ENCODE measurements around the gene NSMF. TPM values are rescaled to one million over a fixed set of nuclear protein-coding genes. Genes with fewer than 3 reads are reported as not detected.
A peak's percentile ranks its signal among the peaks of the same experiment; 100 is the strongest.

Gene NSMF
- polyA plus RNA-seq, 1 of the 3 experiments (the other 2 are of a cell fraction) = 58.8 TPM

- peaks cover 18 to 51% of the 10 kb centered on the region in 2 experiments for H3K4me1 ChIP-seq (ENCODE audit: control insufficient read depth in 1 of 2, insufficient read depth in 2 of 2, low read depth in 1 of 2, low read length in 1 of 2)
- H3K27me3 ChIP-seq (ENCODE audit: insufficient read depth) = no peaks in the 10 kb centered on the region
- no peak overlapping the region for H2AFZ ChIP-seq (ENCODE audit: low read depth)
- H3K9me2 ChIP-seq = no peaks in the 10 kb centered on the region
- peaks cover 10% of the 10 kb centered on the region; the same call in 1 of the 2 replicates for H3K79me2 ChIP-seq (ENCODE audit: insufficient read depth)
- peaks cover 16% of the 10 kb centered on the region for H4K20me1 ChIP-seq (ENCODE audit: insufficient read depth)
- ChIA-PET POLR2A (no interaction called here), CTCF (interaction anchor here (1.1 to 5.7 kb wide), 5 partner anchors 12 to 169 kb away, joined by 3 to 53 read pairs (median 6); partner anchors contain the start of genes ENTPD8, EXD3, NOXA1 and NRARP)
- H3K36me3 ChIP-seq (replicated peaks in 1 of 2; ENCODE audit: control insufficient read depth in 1 of 2, insufficient read depth in 2 of 2, low read length in 1 of 2) = peaks cover 0 to 34% of the 10 kb centered on the region in 2 experiments
- H3K9me3 ChIP-seq = no peaks in the 10 kb centered on the region
- 90% methylated on average over 10 of the region's 12 CpGs for WGBS (ENCODE audit: low lambda C conversion rate)
- TF ChIP-seq EP300 (IDR thresholded peaks at IDR 0.05; ENCODE audit: borderline replicate concordance in 1 of 2, low read depth in 1 of 2, low read length in 1 of 2) (no peak), PBX3 (IDR thresholded peaks at IDR 0.05) (no peak), SMC3 (IDR thresholded peaks at IDR 0.05; ENCODE audit: low read depth, low read length) (no peak), FOXJ3 (CRISPR knock-in tag; IDR thresholded peaks at IDR 0.05) (no peak), MXI1 (IDR thresholded peaks at IDR 0.05; ENCODE audit: low read depth, low read length) (no peak), TEAD4 (IDR thresholded peaks at IDR 0.05; ENCODE audit: borderline replicate concordance, insufficient read depth) (no peak), NRF1 (IDR thresholded peaks at IDR 0.05; ENCODE audit: low read depth, low read length) (no peak), FOSL2 (IDR thresholded peaks at IDR 0.05; ENCODE audit: borderline replicate concordance, low read depth) (no peak), USF1 (IDR thresholded peaks at IDR 0.05; ENCODE audit: borderline replicate concordance, low read depth) (no peak)
- TF ChIP-seq, protein P1, sequence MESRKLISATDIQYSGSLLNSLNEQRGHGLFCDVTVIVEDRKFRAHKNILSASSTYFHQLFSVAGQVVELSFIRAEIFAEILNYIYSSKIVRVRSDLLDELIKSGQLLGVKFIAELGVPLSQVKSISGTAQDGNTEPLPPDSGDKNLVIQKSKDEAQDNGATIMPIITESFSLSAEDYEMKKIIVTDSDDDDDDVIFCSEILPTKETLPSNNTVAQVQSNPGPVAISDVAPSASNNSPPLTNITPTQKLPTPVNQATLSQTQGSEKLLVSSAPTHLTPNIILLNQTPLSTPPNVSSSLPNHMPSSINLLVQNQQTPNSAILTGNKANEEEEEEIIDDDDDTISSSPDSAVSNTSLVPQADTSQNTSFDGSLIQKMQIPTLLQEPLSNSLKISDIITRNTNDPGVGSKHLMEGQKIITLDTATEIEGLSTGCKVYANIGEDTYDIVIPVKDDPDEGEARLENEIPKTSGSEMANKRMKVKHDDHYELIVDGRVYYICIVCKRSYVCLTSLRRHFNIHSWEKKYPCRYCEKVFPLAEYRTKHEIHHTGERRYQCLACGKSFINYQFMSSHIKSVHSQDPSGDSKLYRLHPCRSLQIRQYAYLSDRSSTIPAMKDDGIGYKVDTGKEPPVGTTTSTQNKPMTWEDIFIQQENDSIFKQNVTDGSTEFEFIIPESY (IDR thresholded peaks at IDR 0.05; ENCODE audit: borderline replicate concordance, low read depth) = no peak
- H3K4me2 ChIP-seq = peak overlapping the region; percentile 98; the same call in 1 of the 2 replicates
- peak overlapping the region in 1 of 2 experiments; percentile 39; a peak in 1 of 4 replicates for H3K27ac ChIP-seq (ENCODE audit: low read depth in 2 of 2, low read length in 1 of 2)
- H3K4me3 ChIP-seq (ENCODE audit: low read depth in 2 of 2, low read length in 1 of 2) = no peak overlapping the region
- no peak overlapping the region for H3K9ac ChIP-seq
- no peak for DNase-seq
- no peaks in the 10 kb centered on the region for H3F3A ChIP-seq (replicated peaks; ENCODE audit: insufficient read depth)
Observed at GRCh38 chr9:137456061-137456863, 2.9 kb downstream of the NSMF start.
